Kidney (tissue), 19 donors: Measurements from ENCODE around the gene PRAMEF10. TPM values are rescaled to one million over a fixed set of nuclear protein-coding genes. Genes with fewer than 3 reads are reported as not detected.
"Not testable (repeated sequence)": the region's sequence is repeated elsewhere in the genome, so short reads cannot be mapped to it uniquely, and the experiment has no call there.

Experiments
- DNase-seq, 5 donors: peaks; one replicate each; pipeline ENCODE4 v3.0.0-alpha.2; 2013 to 2020
- FAIRE-seq: peaks from 2 replicates; lab custom pipeline; 2012; peaks lifted over from hg19 to GRCh38; lab: Jason Lieb, UNC
- H3K27ac ChIP-seq, 2 donors: one replicate each; pipeline ENCODE4 v1.7.0; 2013; ENCODE audit warnings: low read depth in 2 of 2, low read length in 2 of 2, inconsistent platforms in 1 of 2
- H3K27me3 ChIP-seq: one replicate; pipeline ENCODE4 v1.7.1; 2013; ENCODE audit warnings: low read length, inconsistent platforms; ENCODE audit not compliant: control insufficient read depth, insufficient read depth
- H3K36me3 ChIP-seq, 3 donors: one replicate each; pipeline versions ENCODE4 v1.7.0 to v1.7.1; 2013; ENCODE audit warnings: low read length in 3 of 3, control low read depth in 1 of 3, inconsistent platforms in 1 of 3; ENCODE audit not compliant: insufficient read depth in 3 of 3, control insufficient read depth in 2 of 3
- H3K4me1 ChIP-seq, 3 donors: one replicate each; pipeline versions ENCODE4 v1.7.0 to v1.7.1; 2013; ENCODE audit warnings: low read length in 3 of 3, inconsistent platforms in 1 of 3, low read depth in 1 of 3; ENCODE audit not compliant: control insufficient read depth in 2 of 3, insufficient read depth in 2 of 3
- H3K4me3 ChIP-seq, 3 donors: one replicate each; pipeline versions ENCODE4 v1.7.0 to v1.8.1; 2013; ENCODE audit warnings: low read length in 3 of 3, control low read depth in 1 of 3, inconsistent platforms in 1 of 3
- H3K9ac ChIP-seq, 3 donors: one replicate each; pipeline versions ENCODE4 v1.7.0 to v1.7.1; 2013; ENCODE audit warnings: low read length in 3 of 3, control low read depth in 1 of 3, inconsistent platforms in 1 of 3
- H3K9me3 ChIP-seq, 3 donors: one replicate each; pipeline versions ENCODE4 v1.7.0 to v1.7.1; 2013; ENCODE audit warnings: low read length in 3 of 3, control low read depth in 1 of 3, inconsistent platforms in 1 of 3; ENCODE audit not compliant: control insufficient read depth in 2 of 3, insufficient read depth in 1 of 3
- intact Hi-C: fragments of 100-400 bp; cut with DNase I; formaldehyde crosslinking; loops from one replicate; pipeline ENCODE4 v1.11.1; 2022
- long read RNA-seq, 10 donors: library from polyadenylated mRNA in 1 of 10; unstranded in 1 of 10; transcript quantifications; one replicate each; pipeline ENCODE4 v2.0.0 and lab custom pipeline, GENCODE V29; 2021 to 2026
- polyA plus RNA-seq: library from polyadenylated mRNA; stranded (reverse); fragments of 350-450 nt; fragmentation: Illumina TruSeq; extraction: RNeasy Lipid Tissue Mini Kit (QIAGEN cat#74804); gene quantifications from one replicate; pipeline ENCODE4 v1.2.3, GENCODE V29; 2014; ENCODE audit warnings: low read depth, low replicate concordance; ENCODE audit not compliant: insufficient read depth
- total RNA-seq: library from RNA; stranded (reverse); fragmentation: NEBNext Ultra II Directional; extraction: Animal tissue kit (Norgen Biotek cat#: 25700); gene quantifications from one replicate; pipeline ENCODE4 v1.2.1, GENCODE V29; 2021
- donor health status: control.
- donor health status: control.
- donor health status: DM: yes; HTN: yes; CAD: no.
- donor health status: Normal renal cell carcinoma (clear cell type).

PRAMEF10 gene
- total RNA-seq (not detected), polyA plus RNA-seq (not detected)
- long read RNA-seq, donor 1: 0 reads
- long read RNA-seq, donor 2: 0 reads
- long read RNA-seq, donor 3: 0 reads
- long read RNA-seq, donor 4: 0 reads
- long read RNA-seq, donor 5: 0 reads
- long read RNA-seq, donor 6: 0 reads
- long read RNA-seq, donor 7: 0 reads
- long read RNA-seq, donor 8: 0 reads
- long read RNA-seq, donor 9: 0 reads
- long read RNA-seq, donor 10: 0 reads

GRCh38 chr1:12898170-12898569 is at the start of gene PRAMEF10:
Gene PRAMEF10 (minus strand): TSS chr1:12898270. CDS start chr1:12895847, 2,423 bp downstream.
- FAIRE-seq, H3K4me1 ChIP-seq, intact Hi-C loops, DNase-seq, H3K9me3 ChIP-seq, H3K36me3 ChIP-seq, H3K9ac ChIP-seq, H3K4me3 ChIP-seq, H3K27ac ChIP-seq, H3K27me3 ChIP-seq: not testable (repeated sequence)

- intact Hi-C loops, H3K9ac ChIP-seq, DNase-seq, H3K27me3 ChIP-seq, FAIRE-seq, H3K4me1 ChIP-seq, H3K9me3 ChIP-seq, H3K27ac ChIP-seq, H3K4me3 ChIP-seq, H3K36me3 ChIP-seq: not testable (repeated sequence)
Measured at GRCh38 chr1:12947480-12947879, 49.4 kb upstream of the PRAMEF10 start, which contains the start of gene PRAMEF6. Gene PRAMEF6 (minus strand): TSS chr1:12947580. CDS start chr1:12942518, 5,062 bp downstream.

DNA sequence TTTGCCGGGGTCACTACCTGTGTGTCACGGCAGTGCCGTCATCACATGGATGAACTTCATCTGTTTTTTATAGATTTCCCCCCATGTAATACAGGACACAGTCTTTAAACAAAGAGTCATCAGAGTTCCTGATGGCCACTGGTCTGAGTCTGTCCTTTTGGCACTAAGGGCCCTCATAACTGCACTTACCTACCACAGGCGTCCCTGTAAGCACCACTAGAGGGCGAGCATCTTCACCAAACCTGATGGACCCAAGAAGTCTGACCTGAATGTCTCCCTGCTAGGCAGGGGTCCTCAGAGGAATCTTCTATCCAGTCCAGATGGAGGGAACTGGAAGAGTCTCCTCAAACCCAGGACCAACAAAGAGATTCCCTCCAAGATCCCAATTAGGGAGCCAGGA is 26.3 kb upstream of the PRAMEF10 start:
- H3K36me3 ChIP-seq, H3K27me3 ChIP-seq, H3K4me1 ChIP-seq, H3K27ac ChIP-seq, intact Hi-C loops, DNase-seq, H3K4me3 ChIP-seq, H3K9ac ChIP-seq, FAIRE-seq, H3K9me3 ChIP-seq: not testable (repeated sequence)

- H3K36me3 ChIP-seq, H3K4me1 ChIP-seq, H3K9ac ChIP-seq, H3K27me3 ChIP-seq, H3K9me3 ChIP-seq, intact Hi-C loops, H3K4me3 ChIP-seq, H3K27ac ChIP-seq, DNase-seq: not testable (repeated sequence)
- peak; percentile 62 for FAIRE-seq
Measured at GRCh38 chr1:12921749-12922148, 23.7 kb upstream of the PRAMEF10 start.

- DNase-seq, H3K36me3 ChIP-seq, H3K4me1 ChIP-seq, H3K9ac ChIP-seq, H3K27me3 ChIP-seq, H3K9me3 ChIP-seq, H3K27ac ChIP-seq, FAIRE-seq, H3K4me3 ChIP-seq, intact Hi-C loops: not testable (repeated sequence)
Measured at GRCh38 chr1:12916310-12916709, 18.2 kb upstream of the PRAMEF10 start, which contains the start of gene PRAMEF7. Gene PRAMEF7 (plus strand): TSS chr1:12916610. CDS start chr1:12917693, 1,083 bp downstream.

DNA sequence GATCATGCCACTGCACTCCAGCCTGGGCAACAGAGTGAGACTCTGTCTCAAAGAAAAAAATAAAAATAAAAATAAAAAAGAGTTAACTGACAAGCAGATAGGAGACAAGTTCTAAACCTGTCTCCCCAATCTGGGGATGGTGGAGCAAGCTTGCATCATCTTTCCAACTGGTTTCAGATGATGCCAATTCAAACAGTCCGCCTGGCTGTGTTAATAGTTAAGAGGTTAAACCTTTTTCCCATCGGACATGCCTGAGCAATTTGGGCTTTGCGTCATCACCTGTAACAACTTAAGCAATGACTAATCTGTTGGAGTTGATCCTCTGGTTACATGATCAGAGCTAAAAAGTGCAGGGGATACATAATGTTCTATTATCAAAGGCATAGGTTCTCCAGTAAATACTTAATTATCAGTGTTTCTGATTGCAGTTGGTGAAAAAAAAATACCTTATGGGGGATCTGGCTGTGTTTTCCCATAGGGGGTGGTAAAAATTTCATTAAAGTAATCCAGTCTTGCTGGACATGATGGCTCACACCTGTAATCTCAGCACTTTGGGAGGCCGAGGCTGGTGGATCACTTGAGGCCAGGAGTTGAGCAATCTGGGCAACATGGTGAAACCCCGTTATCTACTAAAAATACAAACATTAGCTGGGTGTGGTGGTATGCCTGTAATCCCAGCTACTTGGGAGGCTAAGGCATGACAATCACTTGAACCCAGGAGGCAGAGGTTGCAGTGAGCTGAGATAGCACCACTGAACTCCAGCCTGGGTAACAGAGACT is 5.9 kb upstream of the PRAMEF10 start:
- H3K36me3 ChIP-seq, H3K27me3 ChIP-seq, H3K4me1 ChIP-seq, H3K9ac ChIP-seq, DNase-seq, intact Hi-C loops, H3K27ac ChIP-seq, FAIRE-seq, H3K9me3 ChIP-seq, H3K4me3 ChIP-seq: not testable (repeated sequence)

- H3K27me3 ChIP-seq, H3K27ac ChIP-seq, DNase-seq, intact Hi-C loops, H3K4me1 ChIP-seq, FAIRE-seq, H3K9me3 ChIP-seq, H3K9ac ChIP-seq, H3K4me3 ChIP-seq, H3K36me3 ChIP-seq: not testable (repeated sequence)
Measured at GRCh38 chr1:12899186-12899585, 1.1 kb upstream of the PRAMEF10 start.

- intact Hi-C loops, FAIRE-seq, H3K4me3 ChIP-seq, H3K27me3 ChIP-seq, H3K9ac ChIP-seq, H3K36me3 ChIP-seq, DNase-seq, H3K27ac ChIP-seq, H3K9me3 ChIP-seq, H3K4me1 ChIP-seq: not testable (repeated sequence)
Measured at GRCh38 chr1:12886101-12886500, 12.0 kb downstream of the PRAMEF10 start, which contains the start of gene PRAMEF4. Gene PRAMEF4 (minus strand): TSS chr1:12886201. CDS start chr1:12883394, 2,807 bp downstream.
